ENCODE measurements around the gene TRERF1. TPM values are rescaled to one million over a fixed set of nuclear protein-coding genes. Genes with fewer than 3 reads are reported as not detected.

TRERF1 gene
- total and polyA plus RNA-seq, 2 of the 4 experiments (the other 2 are of a cell fraction), result 6.3 to 9.9 TPM

DNA sequence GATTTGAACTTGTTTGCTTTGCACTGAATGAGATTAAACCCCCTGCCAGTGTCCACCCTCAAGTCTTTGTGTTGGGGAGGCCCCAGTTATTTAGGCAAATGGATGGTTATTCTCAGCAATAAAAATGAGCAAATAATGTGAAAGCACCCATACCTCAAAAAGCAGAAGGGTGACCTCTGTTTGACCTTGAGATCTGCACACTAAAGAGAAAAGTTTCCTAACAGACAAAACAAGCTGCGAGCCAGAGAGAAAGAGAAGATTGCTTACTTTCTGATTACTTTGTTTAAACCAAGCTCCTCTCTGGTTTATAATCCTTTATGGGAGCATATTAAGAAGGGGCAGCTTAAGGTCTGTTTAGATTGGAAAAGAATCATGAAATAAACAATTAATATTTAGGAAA is 30.4 kb upstream of the TRERF1 start:
- H3K27ac ChIP-seq (ENCODE audit: insufficient read depth, low read length), result peak overlapping the region; percentile 53; the same call in 1 of the 2 replicates
- peak overlapping the region; percentile 55; the same call in 1 of the 2 replicates for H3K4me2 ChIP-seq (ENCODE audit: low read depth, low read length)
- H3K18ac ChIP-seq (ENCODE audit: low read depth, low read length), result no peak overlapping the region
- H3K9ac ChIP-seq (ENCODE audit: low read depth, low read length), result no peak overlapping the region
- TF ChIP-seq RFX5 (IDR thresholded peaks at IDR 0.05; ENCODE audit: low read depth, low read length) (no peak), RAD21 (IDR thresholded peaks at IDR 0.05; ENCODE audit: low read length) (no peak), NFE2L2 (IDR thresholded peaks at IDR 0.05; ENCODE audit: low read depth, low read length) (no peak), POLR2A (IDR thresholded peaks at IDR 0.05; ENCODE audit: low read depth, low read length) (no peak), SMC3 (IDR thresholded peaks at IDR 0.05; ENCODE audit: low read depth, low read length) (no peak), MAZ (IDR thresholded peaks at IDR 0.05; ENCODE audit: borderline replicate concordance, low read depth, low read length) (no peak), CEBPB (IDR thresholded peaks at IDR 0.05; ENCODE audit: low read depth, low read length) (no peak), RCOR1 (IDR thresholded peaks at IDR 0.05; ENCODE audit: insufficient replicate concordance, low read length) (no peak), BHLHE40 (IDR thresholded peaks at IDR 0.05; ENCODE audit: low read depth, low read length) (no peak), MXI1 (IDR thresholded peaks at IDR 0.05; ENCODE audit: borderline replicate concordance, low read depth, low read length) (no peak), FOS (IDR thresholded peaks at IDR 0.05; ENCODE audit: low read depth, low read length) (no peak), CHD1 (IDR thresholded peaks at IDR 0.05; ENCODE audit: low read depth, low read length) (no peak), MAFK (IDR thresholded peaks at IDR 0.05; ENCODE audit: low read depth, low read length) (no peak)
- TF ChIP-seq, protein P1, sequence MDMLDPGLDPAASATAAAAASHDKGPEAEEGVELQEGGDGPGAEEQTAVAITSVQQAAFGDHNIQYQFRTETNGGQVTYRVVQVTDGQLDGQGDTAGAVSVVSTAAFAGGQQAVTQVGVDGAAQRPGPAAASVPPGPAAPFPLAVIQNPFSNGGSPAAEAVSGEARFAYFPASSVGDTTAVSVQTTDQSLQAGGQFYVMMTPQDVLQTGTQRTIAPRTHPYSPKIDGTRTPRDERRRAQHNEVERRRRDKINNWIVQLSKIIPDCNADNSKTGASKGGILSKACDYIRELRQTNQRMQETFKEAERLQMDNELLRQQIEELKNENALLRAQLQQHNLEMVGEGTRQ (IDR thresholded peaks at IDR 0.05; ENCODE audit: low read depth, low read length), result no peak
- TF ChIP-seq, protein P2, sequence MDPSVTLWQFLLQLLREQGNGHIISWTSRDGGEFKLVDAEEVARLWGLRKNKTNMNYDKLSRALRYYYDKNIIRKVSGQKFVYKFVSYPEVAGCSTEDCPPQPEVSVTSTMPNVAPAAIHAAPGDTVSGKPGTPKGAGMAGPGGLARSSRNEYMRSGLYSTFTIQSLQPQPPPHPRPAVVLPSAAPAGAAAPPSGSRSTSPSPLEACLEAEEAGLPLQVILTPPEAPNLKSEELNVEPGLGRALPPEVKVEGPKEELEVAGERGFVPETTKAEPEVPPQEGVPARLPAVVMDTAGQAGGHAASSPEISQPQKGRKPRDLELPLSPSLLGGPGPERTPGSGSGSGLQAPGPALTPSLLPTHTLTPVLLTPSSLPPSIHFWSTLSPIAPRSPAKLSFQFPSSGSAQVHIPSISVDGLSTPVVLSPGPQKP (IDR thresholded peaks at IDR 0.05; ENCODE audit: borderline replicate concordance, low read depth, low read length), result no peak
- TF ChIP-seq, protein P3, sequence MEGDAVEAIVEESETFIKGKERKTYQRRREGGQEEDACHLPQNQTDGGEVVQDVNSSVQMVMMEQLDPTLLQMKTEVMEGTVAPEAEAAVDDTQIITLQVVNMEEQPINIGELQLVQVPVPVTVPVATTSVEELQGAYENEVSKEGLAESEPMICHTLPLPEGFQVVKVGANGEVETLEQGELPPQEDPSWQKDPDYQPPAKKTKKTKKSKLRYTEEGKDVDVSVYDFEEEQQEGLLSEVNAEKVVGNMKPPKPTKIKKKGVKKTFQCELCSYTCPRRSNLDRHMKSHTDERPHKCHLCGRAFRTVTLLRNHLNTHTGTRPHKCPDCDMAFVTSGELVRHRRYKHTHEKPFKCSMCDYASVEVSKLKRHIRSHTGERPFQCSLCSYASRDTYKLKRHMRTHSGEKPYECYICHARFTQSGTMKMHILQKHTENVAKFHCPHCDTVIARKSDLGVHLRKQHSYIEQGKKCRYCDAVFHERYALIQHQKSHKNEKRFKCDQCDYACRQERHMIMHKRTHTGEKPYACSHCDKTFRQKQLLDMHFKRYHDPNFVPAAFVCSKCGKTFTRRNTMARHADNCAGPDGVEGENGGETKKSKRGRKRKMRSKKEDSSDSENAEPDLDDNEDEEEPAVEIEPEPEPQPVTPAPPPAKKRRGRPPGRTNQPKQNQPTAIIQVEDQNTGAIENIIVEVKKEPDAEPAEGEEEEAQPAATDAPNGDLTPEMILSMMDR (conservative IDR thresholded peaks at IDR 0.05; ENCODE audit: low read depth, low read length), result no peak
- DNase-seq (peak; percentile 34), ATAC-seq (ENCODE audit: low read depth) (peak; percentile 63)
- H2BK15ac ChIP-seq (ENCODE audit: low read depth, low read length), result no peak overlapping the region
- H3K56ac ChIP-seq (ENCODE audit: extremely low read depth, insufficient read depth, low read length), result no peak overlapping the region
- H3K4me3 ChIP-seq (ENCODE audit: insufficient read depth, low read depth, low read length), result no peak overlapping the region
- H3K9me1 ChIP-seq (ENCODE audit: insufficient read depth, low read length), result no peaks in the 10 kb centered on the region
- intact Hi-C loops (cut with micrococcal nuclease), result no loop called here
- no peak overlapping the region for H2BK20ac ChIP-seq (ENCODE audit: low read depth, low read length)
- no peak overlapping the region for H4K5ac ChIP-seq (ENCODE audit: low read depth, low read length)
- dilution Hi-C loops (cut with HindIII; ENCODE audit: low sequenced_read_pairs, unreplicated experiment), result no loop called here
- ChIA-PET CTCF (no interaction called here), POLR2A (ENCODE audit: unreplicated experiment) (no interaction called here)
- H3K23ac ChIP-seq (ENCODE audit: low read depth, low read length), result no peak overlapping the region
- H3K36me3 ChIP-seq (ENCODE audit: control insufficient read depth, insufficient read depth, low read length), result no peaks in the 10 kb centered on the region
- no peak overlapping the region for H4K8ac ChIP-seq (ENCODE audit: low read depth in 2 of 2, low read length in 2 of 2)
- H3K79me1 ChIP-seq (ENCODE audit: low read depth in 1 of 2, low read length in 2 of 2), result no peaks in the 10 kb centered on the region
- no TSS peak for BruUV-seq (replicated peaks)
- in situ Hi-C loops (cut with MboI; ENCODE audit: low sequenced_read_pairs), result no loop called here
- no peaks in the 10 kb centered on the region for H3K9me3 ChIP-seq (ENCODE audit: control insufficient read depth, insufficient read depth, low read length)
- no peak overlapping the region for H4K91ac ChIP-seq (ENCODE audit: insufficient read depth, low read depth, low read length)
- H2AK9ac ChIP-seq (replicated peaks; ENCODE audit: low read depth, low read length, poor library complexity), result no peak overlapping the region
- no peak overlapping the region for H2BK5ac ChIP-seq (ENCODE audit: low read depth, low read length, poor library complexity, severe bottlenecking)
- no peaks in the 10 kb centered on the region for H4K20me1 ChIP-seq (ENCODE audit: insufficient read depth, low read length)
- no CpG with 5 or more reads among the region's 1 CpG for WGBS, 2 experiments (ENCODE audit: extremely low coverage in 2 of 2, insufficient read length in 1 of 2)
- peaks cover 7% of the 10 kb centered on the region for H3K4me1 ChIP-seq (ENCODE audit: control insufficient read depth, insufficient read depth, low read length)
- H3K27me3 ChIP-seq (ENCODE audit: control insufficient read depth, insufficient read depth, low read length), result peaks cover 2% of the 10 kb centered on the region; the same call in 1 of the 2 replicates
- no peak overlapping the region for H3K4ac ChIP-seq (ENCODE audit: low read depth, low read length)
- no peak overlapping the region for H2BK120ac ChIP-seq (ENCODE audit: low read depth, low read length)
- H3K14ac ChIP-seq (replicated peaks; ENCODE audit: low read depth, low read length), result no peak overlapping the region
- H2AK5ac ChIP-seq (ENCODE audit: low read depth, low read length), result no peak overlapping the region
- H2AFZ ChIP-seq (replicated peaks; ENCODE audit: low read length, poor library complexity), result no peak overlapping the region

Measured in IMR-90 (cell line).